PC-9 (cell line): ENCODE data around the gene SETDB2.

Source experiments
- CTCF ChIP-seq: fragments of 200-600 bp; sonication (generic); conservative IDR thresholded peaks from 2 replicates; pipeline ENCODE4 v1.6.1; 2017; ENCODE audit warnings: mixed run types, antibody characterized with exemption, mild to moderate bottlenecking, moderate library complexity
- EZH2 ChIP-seq: fragments of 200-600 bp; sonication (generic); IDR thresholded peaks from 2 replicates; pipeline ENCODE4 v1.8.0; 2017; ENCODE audit warnings: antibody characterized with exemption, low read depth

GRCh38 chr13:49443704-49444523 lies at the start of gene SETDB2, which contains the start of gene CAB39L:
- no peak for TF ChIP-seq EZH2
- peak; percentile 35; the same call in 1 of the 2 replicates for TF ChIP-seq CTCF
